Measurements from ENCODE around the gene LTBP1. TPM values are rescaled to one million over a fixed set of nuclear protein-coding genes. Genes with fewer than 3 reads are reported as not detected.
A peak's percentile ranks its signal among the peaks of the same experiment; 100 is the strongest.

The LTBP1 gene
- total RNA-seq, 2 donors from 2014 or later, result 25.9 to 99.8 TPM

- Histone ChIP-seq H3K4me3 (no peak overlapping the region), H3K27ac (no peak overlapping the region), H3K4me1 (replicated peaks) (no peaks in the 10 kb centered on the region), H3K27me3 (replicated peaks; ENCODE audit: insufficient read depth) (no peaks in the 10 kb centered on the region), H3K36me3 (no peaks in the 10 kb centered on the region), H3K9me3 (no peaks in the 10 kb centered on the region)
- peak; percentile 47 for DNase-seq (ENCODE audit: low spot score)
- WGBS, result 39% methylated on average over 13 of the region's 13 CpGs
- TF ChIP-seq POLR2AphosphoS5 (IDR thresholded peaks at IDR 0.05) (peak; percentile 57), CTCF (IDR thresholded peaks at IDR 0.05) (no peak), POLR2A (IDR thresholded peaks at IDR 0.05) (no peak)
- intact Hi-C loops (cut with DNase I), result no loop called here
These were observed 8.9 kb upstream of the LTBP1 start for GRCh38 chr2:32937602-32938448.

GRCh38 chr2:32938934-32939333, 7.8 kb upstream of the LTBP1 start:
- intact Hi-C loops (cut with DNase I), result no loop called here
- TF ChIP-seq POLR2AphosphoS5 (IDR thresholded peaks at IDR 0.05), result no peak
- no peak for TF ChIP-seq POLR2A (IDR thresholded peaks at IDR 0.05)
- no peak for TF ChIP-seq CTCF (IDR thresholded peaks at IDR 0.05)
- H3K4me3 ChIP-seq, result no peak overlapping the region
- WGBS, result 89% methylated on average over 3 of the region's 3 CpGs
- H3K27me3 ChIP-seq (replicated peaks; ENCODE audit: insufficient read depth), result no peaks in the 10 kb centered on the region
- no peaks in the 10 kb centered on the region for H3K4me1 ChIP-seq (replicated peaks)
- no peaks in the 10 kb centered on the region for H3K36me3 ChIP-seq
- no peak overlapping the region for H3K27ac ChIP-seq
- DNase-seq (ENCODE audit: low spot score), result no peak
- H3K9me3 ChIP-seq, result no peaks in the 10 kb centered on the region

- Histone ChIP-seq H3K27me3 (replicated peaks; ENCODE audit: insufficient read depth) (no peaks in the 10 kb centered on the region), H3K4me1 (replicated peaks) (no peaks in the 10 kb centered on the region), H3K36me3 (no peaks in the 10 kb centered on the region), H3K27ac (no peak overlapping the region), H3K4me3 (no peak overlapping the region), H3K9me3 (no peaks in the 10 kb centered on the region)
- TF ChIP-seq POLR2AphosphoS5 (IDR thresholded peaks at IDR 0.05) (no peak), POLR2A (IDR thresholded peaks at IDR 0.05) (no peak), CTCF (IDR thresholded peaks at IDR 0.05) (no peak)
- intact Hi-C loops (cut with DNase I), result loop anchor here (10.0 kb wide), 3 partner anchors 386 to 644 kb away; no protein-coding TSS in a partner anchor
- WGBS, result 96% methylated on average over 8 of the region's 8 CpGs
- DNase-seq (ENCODE audit: low spot score), result no peak
These were observed 6.3 kb upstream of the LTBP1 start for GRCh38 chr2:32940316-32940997.

- no peak for TF ChIP-seq POLR2A (IDR thresholded peaks at IDR 0.05)
- peak; percentile 61 for TF ChIP-seq POLR2AphosphoS5 (IDR thresholded peaks at IDR 0.05)
- no peak for DNase-seq (ENCODE audit: low spot score)
- Histone ChIP-seq H3K4me1 (replicated peaks) (no peaks in the 10 kb centered on the region), H3K36me3 (no peaks in the 10 kb centered on the region), H3K27me3 (replicated peaks; ENCODE audit: insufficient read depth) (no peaks in the 10 kb centered on the region), H3K27ac (peak overlapping the region; percentile 47 to 57), H3K9me3 (no peaks in the 10 kb centered on the region), H3K4me3 (no peak overlapping the region)
- intact Hi-C loops (cut with DNase I), result loop anchor here (10.0 kb wide), 3 partner anchors 387 to 643 kb away; no protein-coding TSS in a partner anchor
- 76% methylated on average over 8 of the region's 8 CpGs for WGBS
These were observed 4.6 kb upstream of the LTBP1 start for GRCh38 chr2:32941944-32942690.
